ENCODE measurements around the gene CFAP161.

Gene CFAP161

DNA sequence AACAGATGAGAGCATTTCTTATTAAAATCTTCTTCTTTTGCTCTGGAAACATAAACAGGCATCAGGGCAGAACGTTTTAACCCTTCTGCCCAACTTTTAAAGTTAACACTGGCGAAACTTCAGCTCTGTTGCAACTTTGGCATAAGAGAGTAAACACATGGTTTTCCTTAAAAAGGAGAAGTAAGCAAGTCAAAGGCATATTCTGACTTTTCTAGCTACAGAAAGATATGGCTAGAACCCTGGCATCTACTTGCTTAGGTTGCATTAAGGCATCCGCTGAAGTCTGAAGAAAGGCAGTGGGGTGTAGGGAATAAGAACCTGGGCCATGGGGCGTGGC lies 49.3 kb downstream of the CFAP161 start:
- no peak for DNase-seq (ENCODE audit: low read depth in 2 of 2)

GRCh38 chr15:81184188-81184587 lies 50.1 kb downstream of the CFAP161 start:
- no peak for DNase-seq (ENCODE audit: low read depth in 2 of 2)

DNA sequence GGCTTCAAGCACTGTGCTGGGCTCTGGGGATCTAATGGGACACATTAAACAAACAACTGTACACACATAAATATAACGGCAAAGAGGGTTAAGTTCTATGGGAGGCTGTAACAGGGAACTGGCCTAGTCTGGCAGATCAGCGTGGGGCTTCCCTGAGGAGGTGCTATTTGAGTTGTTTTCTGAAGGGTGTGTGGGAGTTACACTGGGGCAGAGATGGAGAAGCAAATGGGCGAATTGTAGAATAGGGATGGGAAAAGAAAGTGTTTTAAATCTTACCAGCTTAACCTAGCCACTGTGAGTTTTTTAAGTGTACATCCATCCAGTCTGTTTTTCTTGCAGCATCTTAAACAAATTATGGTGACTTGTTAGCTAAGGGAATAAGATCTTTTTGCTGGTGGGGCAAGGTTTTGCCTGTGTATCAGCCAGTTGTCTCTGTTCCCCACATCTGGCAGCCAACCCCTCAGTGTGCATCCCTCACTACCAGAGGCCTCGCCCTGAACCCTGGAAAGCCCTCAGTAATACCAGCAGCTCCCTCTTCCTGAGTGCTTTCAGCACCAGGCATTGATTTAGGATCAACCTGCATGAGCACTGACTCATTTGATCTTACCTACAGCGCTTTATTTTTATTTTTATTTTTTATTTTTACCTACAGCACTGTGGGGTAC lies 51.7 kb downstream of the CFAP161 start:
- DNase-seq (ENCODE audit: low read depth in 2 of 2): no peak

DNA sequence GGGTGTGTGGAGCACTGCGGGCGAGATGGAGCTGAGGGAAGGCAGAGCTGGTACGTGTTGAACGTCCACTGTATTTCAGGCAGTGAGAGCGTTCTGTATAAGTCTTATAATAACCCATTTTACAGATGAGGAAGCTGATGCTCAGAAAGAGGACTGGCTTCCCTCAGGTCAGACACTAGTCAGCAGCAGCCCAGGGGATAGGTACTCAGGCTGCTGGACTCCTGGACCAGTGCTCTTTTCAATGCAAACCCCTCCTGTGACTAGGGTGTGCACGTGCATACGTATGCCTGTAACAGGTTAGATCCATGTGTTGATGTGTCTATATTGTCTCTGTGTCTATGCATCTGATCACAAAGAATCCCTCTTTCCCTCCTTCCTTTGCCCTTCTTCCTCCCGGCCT lies 54.3 kb downstream of the CFAP161 start:
- no peak for DNase-seq (ENCODE audit: low read depth in 2 of 2)

DNA sequence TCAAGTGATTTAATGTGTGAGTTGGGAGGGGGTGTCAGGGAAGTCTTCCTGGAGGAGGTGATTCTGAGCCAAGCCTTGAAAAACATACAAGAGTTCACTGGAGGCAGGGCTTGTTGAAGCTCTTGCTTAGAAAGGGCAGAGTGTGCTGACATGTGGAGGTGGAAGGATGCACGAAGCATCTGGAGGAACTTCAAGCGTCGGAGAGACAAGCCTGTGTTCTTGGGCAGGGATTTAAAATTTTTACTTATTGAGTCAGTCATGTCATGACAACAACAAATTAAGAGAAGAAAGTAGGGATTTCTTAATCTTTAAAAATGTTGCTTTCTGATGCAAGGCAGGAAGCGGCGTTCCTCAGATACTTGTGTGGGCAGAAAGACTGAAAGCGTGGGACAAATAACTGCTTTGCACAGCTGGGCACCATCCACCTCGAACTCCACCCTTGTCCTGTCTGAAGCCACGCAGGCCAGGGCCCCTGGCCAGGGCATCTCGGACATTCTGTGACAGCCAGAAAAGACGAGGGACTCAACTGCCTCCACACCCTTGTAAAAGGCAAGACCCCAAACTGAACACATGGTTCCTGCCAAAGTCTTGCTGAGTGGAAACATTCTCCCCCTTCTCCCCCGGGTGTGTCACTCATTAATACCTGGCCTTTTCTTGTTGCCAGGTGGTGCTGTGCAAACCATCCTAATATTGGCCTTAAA lies 55.7 kb downstream of the CFAP161 start:
- no peak for DNase-seq (ENCODE audit: low read depth in 2 of 2)

DNA sequence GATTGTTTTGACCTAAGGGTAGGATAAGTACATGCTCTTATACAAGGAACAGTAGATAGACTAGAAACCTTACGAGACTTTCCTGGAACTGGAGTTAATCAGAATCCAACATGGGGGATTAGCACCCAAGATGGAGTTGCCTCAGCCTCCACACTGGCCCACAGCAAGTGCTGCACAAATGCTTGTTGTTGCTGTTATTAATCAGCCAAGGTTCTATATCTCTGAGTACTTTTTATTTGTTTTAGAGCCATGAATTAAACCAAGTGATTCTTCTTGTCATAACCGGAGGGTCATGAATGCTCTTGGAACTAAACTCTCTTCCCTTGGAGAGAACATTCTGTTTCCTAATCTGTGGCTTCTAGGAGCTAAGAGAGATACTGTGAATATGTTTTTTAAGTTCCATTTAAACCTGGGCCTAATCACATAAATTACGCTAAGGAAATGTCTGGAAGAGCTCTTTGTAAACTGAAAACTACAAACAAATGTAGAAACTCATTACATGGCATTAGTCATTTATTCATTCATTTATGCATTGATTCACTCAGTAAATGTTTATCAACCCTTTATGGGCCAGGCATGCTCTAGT lies 56.9 kb downstream of the CFAP161 start:
- DNase-seq (ENCODE audit: low read depth in 2 of 2): no peak

DNA sequence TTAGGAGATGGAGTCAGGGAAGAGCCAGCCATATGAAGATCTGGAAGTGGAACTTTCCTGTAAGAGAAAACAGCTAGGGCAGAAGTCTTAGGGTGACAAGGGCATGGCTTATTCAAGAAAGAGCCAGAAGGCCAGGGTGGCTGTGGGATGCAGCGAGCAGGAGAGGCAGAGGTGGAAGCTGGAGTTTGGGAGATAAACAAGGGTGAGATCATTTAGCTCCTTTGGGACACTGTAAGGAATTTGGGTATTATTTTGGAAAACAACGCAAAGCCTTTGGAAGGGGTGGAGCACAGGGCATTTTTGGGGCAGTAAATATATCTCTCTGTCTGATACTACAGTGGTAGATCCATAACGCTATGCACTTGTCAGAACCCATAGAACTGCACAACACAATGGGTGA lies 57.6 kb downstream of the CFAP161 start:
- DNase-seq (ENCODE audit: low read depth in 2 of 2): no peak

DNA sequence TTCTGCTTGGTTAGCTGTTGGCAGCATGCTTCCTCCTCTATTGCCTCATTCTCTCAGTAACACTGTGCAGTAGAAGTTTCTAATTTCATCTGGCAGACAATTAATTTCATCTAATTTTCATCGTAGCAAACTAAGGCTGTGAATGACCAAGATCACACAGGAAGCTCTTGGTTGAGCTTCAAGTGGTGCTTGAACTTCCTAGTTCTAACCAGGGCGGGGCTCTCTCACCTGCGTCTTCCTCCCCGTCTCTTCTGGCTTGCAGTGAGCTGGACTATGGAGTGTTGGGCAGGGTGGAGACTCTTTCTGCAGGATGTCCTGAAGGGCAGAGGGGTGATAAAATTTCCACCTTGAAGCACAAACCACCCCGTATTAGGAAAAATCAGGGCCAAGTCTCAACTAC lies 60.7 kb downstream of the CFAP161 start:
- DNase-seq (ENCODE audit: low read depth in 2 of 2): no peak

DNA sequence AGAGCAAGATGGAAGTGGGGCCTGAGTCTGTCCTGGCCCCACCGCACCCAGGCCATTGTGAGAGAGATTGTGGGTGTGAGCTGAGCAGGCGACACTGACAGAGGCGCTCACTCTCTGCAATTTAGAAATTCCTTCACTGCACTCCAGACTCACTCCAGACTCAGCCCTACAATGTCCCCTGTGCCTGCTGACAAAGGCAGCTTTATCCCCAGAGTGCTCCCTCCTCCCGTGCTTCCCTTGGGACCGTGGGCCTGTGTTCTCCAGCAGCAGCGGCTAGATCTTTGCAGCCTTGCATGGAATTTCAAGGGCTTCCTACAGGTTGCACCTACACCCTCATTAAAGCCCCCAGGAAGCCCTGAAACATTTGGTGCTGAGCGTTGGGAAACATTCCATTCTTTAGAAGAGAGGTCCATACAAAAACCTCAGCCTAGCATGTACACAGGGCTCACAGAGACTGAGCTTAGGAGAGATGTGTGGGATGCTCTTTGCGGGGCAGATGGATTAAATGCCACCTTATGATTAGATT lies 61.3 kb downstream of the CFAP161 start:
- DNase-seq (ENCODE audit: low read depth in 2 of 2): no peak

DNA sequence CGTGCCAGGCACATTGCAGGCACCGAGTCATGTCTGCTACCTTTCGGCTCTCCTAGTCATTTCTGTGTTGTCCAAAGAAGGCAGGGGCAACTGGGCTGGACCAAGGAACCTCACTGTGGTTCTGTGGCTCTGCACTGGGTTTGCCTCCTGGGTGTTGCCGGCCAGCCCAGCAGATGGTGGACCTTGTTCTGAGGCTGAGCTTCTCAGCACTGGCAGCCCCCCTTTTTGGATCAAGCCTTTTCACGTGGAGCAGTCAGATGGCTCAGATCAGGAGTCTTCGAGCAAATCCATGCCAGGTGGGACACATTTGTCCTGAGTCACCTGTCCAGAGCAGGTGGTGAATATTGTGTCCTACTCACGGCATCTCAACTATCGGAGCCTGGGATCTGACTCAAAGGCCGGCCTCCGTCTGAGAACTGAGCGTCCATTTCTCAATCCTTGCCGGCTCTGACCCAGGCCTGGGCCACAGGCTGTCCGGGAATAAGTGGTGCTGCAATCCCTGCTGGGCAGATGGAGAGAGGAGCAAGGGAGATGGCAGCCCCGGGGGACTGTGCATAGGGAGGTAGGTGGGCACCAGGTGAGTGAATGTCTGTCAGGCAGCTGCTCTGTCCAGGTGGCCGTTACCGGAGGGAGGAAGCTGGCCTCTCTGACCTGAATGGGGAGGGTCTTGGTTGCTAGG lies 62.6 kb downstream of the CFAP161 start, which contains the start of gene IL16:
IL16 (plus strand) TSS at position 304 of the 679 bp plus-strand sequence. CDS start 28,521 bp downstream, outside the sequence.
- no peak for DNase-seq (ENCODE audit: low read depth in 2 of 2)

- DNase-seq (ENCODE audit: low read depth in 2 of 2): no peak
These were observed 63.2 kb downstream of the CFAP161 start for GRCh38 chr15:81197255-81197630.

- no peak for DNase-seq (ENCODE audit: low read depth in 2 of 2)
These were observed 63.7 kb downstream of the CFAP161 start for GRCh38 chr15:81197688-81198281.
